ENCODE results near the gene PRPF38B. TPM values are rescaled to one million over a fixed set of nuclear protein-coding genes. Genes with fewer than 3 reads are reported as not detected.
"Not testable (repeated sequence)": the region's sequence is repeated elsewhere in the genome, so short reads cannot be mapped to it uniquely, and the experiment has no call there.

PRPF38B gene
- total and polyA plus RNA-seq, 5 donors = 18.3 to 25.1 (median 24.0) TPM

DNA sequence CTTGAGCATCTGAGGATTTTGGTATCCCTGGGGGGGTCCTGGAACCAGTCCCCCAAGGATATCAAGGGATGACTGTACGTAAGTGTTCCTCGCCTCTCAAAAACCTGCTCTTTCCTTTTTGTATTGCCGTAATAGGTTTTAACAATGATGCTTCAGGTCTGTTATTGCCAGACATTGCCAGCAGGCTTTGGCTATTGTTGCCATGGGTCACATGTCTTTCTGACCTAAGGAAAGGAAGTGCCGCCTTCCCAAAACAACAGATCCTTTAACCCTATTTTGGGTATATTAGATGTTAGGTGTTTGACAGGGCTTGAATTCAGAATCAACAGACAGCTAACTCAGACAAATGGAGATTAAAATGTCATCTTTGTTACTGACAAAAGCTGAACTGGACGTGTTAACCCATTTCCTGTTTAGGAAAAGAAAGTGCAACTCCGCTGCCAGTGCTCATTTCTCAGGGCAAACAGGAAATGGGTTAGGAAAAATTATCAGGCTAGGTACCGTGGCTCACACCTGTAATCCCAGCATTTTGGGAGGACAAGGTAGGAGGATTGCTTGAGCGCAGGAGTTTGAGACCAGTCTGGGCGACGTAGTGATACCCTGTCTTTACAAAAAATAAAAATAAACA, 12.4 kb upstream of the PRPF38B start:
- no peak for DNase-seq
- H3K27ac ChIP-seq (ENCODE audit: low read length) = no peak overlapping the region
- intact Hi-C loops (cut with DNase I) = no loop called here
- 64% methylated on average over 10 of the region's 10 CpGs for WGBS
- no peak overlapping the region for H3K4me3 ChIP-seq (ENCODE audit: low read length)
- H3K27me3 ChIP-seq (ENCODE audit: control insufficient read depth, insufficient read depth) = no peaks in the 10 kb centered on the region
- H3K9me3 ChIP-seq (ENCODE audit: control insufficient read depth, low read length) = no peaks in the 10 kb centered on the region
- H3K4me1 ChIP-seq (ENCODE audit: control insufficient read depth, insufficient read depth, low read length) = no peaks in the 10 kb centered on the region
- peak in 1 of 2 donors; percentile 51 for ATAC-seq

DNA sequence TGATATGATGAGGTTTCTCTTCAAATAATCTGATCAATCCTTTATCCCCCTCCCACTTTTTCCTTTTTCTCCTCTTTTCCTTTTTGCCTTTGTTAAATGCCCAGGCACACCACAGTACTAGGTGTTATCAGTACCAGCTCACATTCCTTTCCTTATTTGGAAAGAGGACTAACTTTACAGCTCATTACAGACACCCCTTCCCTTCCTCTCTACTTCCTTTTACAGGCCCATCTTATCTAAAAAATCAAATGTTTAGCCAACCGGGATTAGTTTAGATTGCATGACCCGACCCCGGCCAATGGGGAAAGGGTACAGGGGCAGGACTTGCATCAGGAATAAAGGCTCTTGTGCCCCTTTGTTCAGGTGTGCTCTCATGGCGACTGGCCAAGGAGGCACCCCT, 10.4 kb upstream of the PRPF38B start:
- ATAC-seq; H3K9me3 ChIP-seq (ENCODE audit: control insufficient read depth, low read length); H3K4me3 ChIP-seq (ENCODE audit: low read length); H3K27ac ChIP-seq (ENCODE audit: low read length); H3K27me3 ChIP-seq (ENCODE audit: control insufficient read depth, insufficient read depth); DNase-seq; intact Hi-C loops (cut with DNase I); H3K4me1 ChIP-seq (ENCODE audit: control insufficient read depth, insufficient read depth, low read length): not testable (repeated sequence)
- WGBS = 53% methylated on average over 4 of the region's 4 CpGs

DNA sequence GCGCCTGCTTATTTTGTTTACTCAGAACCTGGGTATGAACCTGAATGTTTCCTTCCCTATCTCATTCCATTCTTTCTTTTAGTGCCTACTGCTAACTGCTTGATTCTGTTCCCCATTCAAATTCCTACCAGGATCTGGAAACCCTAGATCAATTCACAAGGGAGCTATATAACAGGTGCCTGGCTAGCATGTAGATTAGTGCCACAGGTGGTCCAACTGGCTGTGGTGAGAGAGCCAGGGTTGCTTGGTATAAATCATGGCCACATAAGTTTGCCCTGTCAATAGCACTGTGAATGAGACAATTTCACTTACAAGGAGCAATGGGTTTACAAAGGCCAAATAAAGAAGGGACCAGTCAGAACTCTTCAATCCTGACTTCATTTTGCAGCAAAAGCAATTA, 6.6 kb upstream of the PRPF38B start:
- no peak for DNase-seq
- Histone ChIP-seq H3K27me3 (ENCODE audit: control insufficient read depth, insufficient read depth) (no peaks in the 10 kb centered on the region), H3K9me3 (ENCODE audit: control insufficient read depth, low read length) (no peaks in the 10 kb centered on the region), H3K4me1 (ENCODE audit: control insufficient read depth, insufficient read depth, low read length) (no peaks in the 10 kb centered on the region), H3K4me3 (ENCODE audit: low read length) (no peak overlapping the region), H3K27ac (ENCODE audit: low read length) (no peak overlapping the region)
- WGBS = 86% methylated on average over 1 of the region's 1 CpG
- intact Hi-C loops (cut with DNase I) = no loop called here
- no peak for ATAC-seq

- Histone ChIP-seq H3K4me3 (ENCODE audit: low read length) (no peak overlapping the region), H3K27me3 (ENCODE audit: control insufficient read depth, insufficient read depth) (no peaks in the 10 kb centered on the region), H3K9me3 (ENCODE audit: control insufficient read depth, low read length) (no peaks in the 10 kb centered on the region), H3K4me1 (ENCODE audit: control insufficient read depth, insufficient read depth, low read length) (no peaks in the 10 kb centered on the region), H3K27ac (ENCODE audit: low read length) (no peak overlapping the region)
- DNase-seq (no peak), ATAC-seq (no peak)
- intact Hi-C loops (cut with DNase I) = no loop called here
- WGBS = 42% methylated on average over 2 of the region's 2 CpGs
These were observed 5.3 kb upstream of the PRPF38B start for GRCh38 chr1:108686614-108687313.

GRCh38 chr1:108691128-108691941, 775 bp upstream of the PRPF38B start:
- WGBS = 19% methylated on average over 12 of the region's 12 CpGs
- DNase-seq (no peak), ATAC-seq (peak in 1 of 2 donors; percentile 1)
- H3K27ac ChIP-seq (ENCODE audit: low read length) = peak overlapping the region; percentile 97
- H3K9me3 ChIP-seq (ENCODE audit: control insufficient read depth, low read length) = no peaks in the 10 kb centered on the region
- H3K4me3 ChIP-seq (ENCODE audit: low read length) = peak overlapping the region; percentile 75
- H3K27me3 ChIP-seq (ENCODE audit: control insufficient read depth, insufficient read depth) = no peaks in the 10 kb centered on the region
- intact Hi-C loops (cut with DNase I) = loop anchor here in 2 of 4 donors (10.0 kb wide), 1 partner anchor 53 kb away; the partner anchor contains the start of gene STXBP3 (in 2 of the 2)
- no peaks in the 10 kb centered on the region for H3K4me1 ChIP-seq (ENCODE audit: control insufficient read depth, insufficient read depth, low read length)

DNA sequence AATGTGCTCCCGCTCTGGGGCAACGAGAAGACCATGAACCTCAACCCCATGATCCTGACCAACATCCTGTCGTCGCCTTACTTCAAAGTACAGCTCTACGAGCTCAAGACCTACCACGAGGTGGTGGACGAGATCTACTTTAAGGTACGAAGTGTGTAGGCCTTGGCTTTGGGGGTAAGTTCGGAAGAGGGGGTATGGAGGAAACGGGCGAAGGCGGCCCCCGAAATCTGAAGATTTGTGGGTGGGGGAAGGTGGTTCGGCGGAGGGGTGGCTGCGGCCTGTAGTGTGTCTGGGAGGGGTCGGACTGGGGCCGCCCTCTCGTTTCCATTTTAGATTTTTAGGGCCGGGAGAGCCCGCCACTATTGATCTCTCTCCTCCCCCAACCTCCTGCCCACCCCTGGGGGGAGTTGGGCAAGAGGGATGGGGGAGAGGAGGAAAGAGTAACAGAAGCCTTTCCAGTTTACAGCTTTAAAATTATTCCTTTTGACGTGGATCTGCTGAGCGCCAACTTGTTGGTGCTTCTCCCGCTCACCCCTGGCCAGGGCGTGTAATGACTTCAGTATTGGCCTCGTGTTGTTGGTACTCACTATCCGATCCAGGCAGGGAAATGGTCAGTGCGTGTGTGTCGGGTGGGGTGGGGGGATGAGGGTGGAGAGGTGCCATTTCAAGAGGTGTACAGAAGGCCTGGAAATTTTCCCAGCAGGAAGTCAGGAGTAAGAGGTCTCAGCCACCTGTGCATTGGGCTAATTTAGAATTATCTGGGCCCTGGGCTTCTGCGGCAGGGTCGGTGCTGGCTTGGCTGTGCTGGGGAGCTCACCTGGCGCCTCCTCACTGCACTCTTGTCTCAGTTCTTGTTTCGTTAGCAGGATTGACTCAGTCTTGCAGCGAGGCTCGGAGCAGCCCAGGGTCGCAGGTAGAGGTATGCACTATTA, 880 bp downstream of the PRPF38B start:
- intact Hi-C loops (cut with DNase I) = loop anchor here in 2 of 4 donors (10.0 kb wide), 1 partner anchor 52 kb away; the partner anchor contains the start of gene STXBP3 (in 2 of the 2)
- H3K4me1 ChIP-seq (ENCODE audit: control insufficient read depth, insufficient read depth, low read length) = no peaks in the 10 kb centered on the region

DNA sequence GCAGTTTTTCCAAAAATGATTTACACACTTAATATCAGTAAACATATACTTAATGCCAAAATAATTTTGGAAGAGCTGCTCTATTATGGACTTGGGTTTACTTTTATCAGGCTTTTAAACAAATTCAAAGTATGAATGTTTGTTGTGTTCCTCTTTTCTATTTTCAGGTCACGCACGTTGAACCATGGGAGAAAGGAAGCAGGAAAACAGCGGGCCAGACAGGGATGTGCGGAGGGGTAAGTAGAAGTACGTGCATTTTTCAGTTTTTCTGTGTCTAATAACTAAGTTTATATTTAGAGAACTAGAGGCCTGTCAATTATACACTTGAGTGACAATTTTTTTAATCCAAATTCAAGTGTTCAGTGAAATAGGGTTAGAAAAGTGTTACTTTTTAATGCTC, 3.4 kb downstream of the PRPF38B start:
- DNase-seq (no peak), ATAC-seq (no peak)
- Histone ChIP-seq H3K4me1 (ENCODE audit: control insufficient read depth, insufficient read depth, low read length) (no peaks in the 10 kb centered on the region), H3K27ac (ENCODE audit: low read length) (no peak overlapping the region), H3K27me3 (ENCODE audit: control insufficient read depth, insufficient read depth) (no peaks in the 10 kb centered on the region), H3K4me3 (ENCODE audit: low read length) (no peak overlapping the region), H3K9me3 (ENCODE audit: control insufficient read depth, low read length) (no peaks in the 10 kb centered on the region)
- WGBS = 51% methylated on average over 5 of the region's 5 CpGs
- intact Hi-C loops (cut with DNase I) = loop anchor here in 2 of 4 donors (10.0 kb wide), 1 partner anchor 49 kb away; the partner anchor contains the start of gene STXBP3 (in 2 of the 2)

More for the DNA sequence above, 880 bp downstream of the PRPF38B start:
- under 1% methylated on average over 36 of the region's 36 CpGs for WGBS
- peak; percentile 76 to 79 for ATAC-seq
- peak overlapping the region; percentile 97 for H3K27ac ChIP-seq (ENCODE audit: low read length)
- H3K9me3 ChIP-seq (ENCODE audit: control insufficient read depth, low read length) = no peaks in the 10 kb centered on the region
- peak; percentile 35 to 66 (median 65) for DNase-seq
- peak overlapping the region; percentile 75 for H3K4me3 ChIP-seq (ENCODE audit: low read length)
- no peaks in the 10 kb centered on the region for H3K27me3 ChIP-seq (ENCODE audit: control insufficient read depth, insufficient read depth)

DNA sequence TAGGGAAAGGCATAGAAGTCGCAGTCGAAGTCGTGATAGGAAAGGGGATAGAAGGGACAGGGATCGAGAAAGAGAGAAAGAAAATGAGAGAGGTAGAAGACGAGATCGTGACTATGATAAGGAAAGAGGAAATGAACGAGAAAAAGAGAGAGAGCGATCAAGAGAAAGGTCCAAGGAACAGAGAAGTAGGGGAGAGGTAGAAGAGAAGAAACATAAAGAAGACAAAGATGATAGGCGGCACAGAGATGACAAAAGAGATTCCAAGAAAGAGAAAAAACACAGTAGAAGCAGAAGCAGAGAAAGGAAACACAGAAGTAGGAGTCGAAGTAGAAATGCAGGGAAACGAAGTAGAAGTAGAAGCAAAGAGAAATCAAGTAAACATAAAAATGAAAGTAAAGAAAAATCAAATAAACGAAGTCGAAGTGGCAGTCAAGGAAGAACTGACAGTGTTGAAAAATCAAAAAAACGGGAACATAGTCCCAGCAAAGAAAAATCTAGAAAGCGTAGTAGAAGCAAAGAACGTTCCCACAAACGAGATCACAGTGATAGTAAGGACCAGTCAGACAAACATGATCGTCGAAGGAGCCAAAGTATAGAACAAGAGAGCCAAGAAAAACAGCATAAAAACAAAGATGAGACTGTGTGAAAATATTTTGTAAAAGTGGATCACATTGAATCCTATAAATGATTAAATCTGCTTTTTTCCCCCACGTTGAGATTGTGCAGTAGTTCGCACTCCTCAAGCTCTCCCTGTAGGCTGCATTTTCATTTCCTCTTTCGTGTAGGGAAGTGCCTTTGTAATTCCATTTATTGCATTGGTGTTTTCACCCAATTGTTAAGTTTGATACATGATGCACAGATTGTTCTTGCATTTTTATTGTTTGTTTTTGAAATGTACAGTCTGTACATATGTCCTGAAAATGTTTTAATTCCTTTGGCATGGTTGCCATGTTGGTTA, 7.5 kb downstream of the PRPF38B start:
- ATAC-seq (no peak), DNase-seq (no peak)
- Histone ChIP-seq H3K4me1 (ENCODE audit: control insufficient read depth, insufficient read depth, low read length) (no peaks in the 10 kb centered on the region), H3K9me3 (ENCODE audit: control insufficient read depth, low read length) (no peaks in the 10 kb centered on the region), H3K4me3 (ENCODE audit: low read length) (no peak overlapping the region), H3K27ac (ENCODE audit: low read length) (no peak overlapping the region), H3K27me3 (ENCODE audit: control insufficient read depth, insufficient read depth) (no peaks in the 10 kb centered on the region)
- 76% methylated on average over 22 of the region's 22 CpGs for WGBS
- intact Hi-C loops (cut with DNase I) = loop anchor here in 2 of 4 donors (10.0 kb wide), 1 partner anchor 45 kb away; the partner anchor contains the start of gene STXBP3 (in 2 of the 2)

DNA sequence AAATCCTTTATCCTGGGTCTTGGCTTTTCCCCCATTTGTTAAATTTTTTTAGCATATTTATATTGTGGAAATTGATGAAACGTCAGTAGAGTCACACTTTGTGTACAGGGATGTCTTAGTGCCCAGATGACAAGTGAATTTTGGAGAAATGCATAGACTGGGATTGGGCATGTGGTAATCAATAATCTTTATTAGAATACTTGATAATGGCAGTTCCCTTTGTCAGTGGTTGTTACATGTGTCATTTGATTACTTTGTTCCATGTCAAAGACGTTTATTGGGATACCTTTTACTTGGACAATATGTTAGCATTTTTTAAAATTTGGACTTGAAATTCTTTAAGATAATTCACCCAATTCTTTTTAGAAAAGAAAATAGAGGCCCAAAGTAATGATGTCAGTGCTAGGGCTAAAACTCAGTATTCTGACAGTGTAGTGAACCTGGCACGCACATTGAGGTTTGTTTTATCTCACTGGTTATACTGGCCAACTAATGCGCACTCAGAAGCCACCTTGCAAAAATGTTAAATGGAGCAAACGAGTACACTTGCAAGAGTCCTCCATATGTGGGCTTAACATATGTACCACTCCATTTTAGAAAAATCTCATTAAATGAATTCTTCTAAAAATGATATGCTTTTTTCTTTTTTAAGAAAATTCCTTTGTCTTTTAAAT, 9.2 kb downstream of the PRPF38B start:
- Histone ChIP-seq H3K27ac (ENCODE audit: low read length) (no peak overlapping the region), H3K4me3 (ENCODE audit: low read length) (no peak overlapping the region), H3K9me3 (ENCODE audit: control insufficient read depth, low read length) (no peaks in the 10 kb centered on the region), H3K27me3 (ENCODE audit: control insufficient read depth, insufficient read depth) (no peaks in the 10 kb centered on the region), H3K4me1 (ENCODE audit: control insufficient read depth, insufficient read depth, low read length) (no peaks in the 10 kb centered on the region)
- intact Hi-C loops (cut with DNase I) = no loop called here
- no peak for ATAC-seq
- no peak for DNase-seq
- WGBS = 84% methylated on average over 5 of the region's 5 CpGs
